Activated CD4-positive, alpha-beta T cell treated with anti-CD3 and anti-CD28 coated beads for 24 hours (primary cell): ENCODE data around the gene ARRDC1.
"Not testable (repeated sequence)": the region's sequence is repeated elsewhere in the genome, so short reads cannot be mapped to it uniquely, and the experiment has no call there.

Experiments
- DNase-seq, 2 donors: peaks; one replicate each; pipeline ENCODE4 v3.0.0-alpha.2; 2020; ENCODE audit warnings: low read depth in 2 of 2

Gene ARRDC1

GRCh38 chr9:137613738-137614523 is 8.4 kb downstream of the ARRDC1 start:
- no peak for DNase-seq

GRCh38 chr9:137614631-137615386 is 9.3 kb downstream of the ARRDC1 start:
- DNase-seq: no peak

GRCh38 chr9:137615387-137615871 is 9.9 kb downstream of the ARRDC1 start:
- DNase-seq: no peak

GRCh38 chr9:137618105-137619067 is 12.9 kb downstream of the ARRDC1 start, which contains the start of gene EHMT1:
TSS of gene EHMT1 (plus strand) at chr9:137619005. CDS start at chr9:137619029, 24 bp downstream.
- DNase-seq: peak; percentile 82 to 83

- no peak for DNase-seq
These were observed 14.0 kb downstream of the ARRDC1 start for GRCh38 chr9:137619240-137620047.

GRCh38 chr9:137620048-137620405 is 14.5 kb downstream of the ARRDC1 start:
- no peak for DNase-seq

- no peak for DNase-seq
These were observed 15.1 kb downstream of the ARRDC1 start for GRCh38 chr9:137620581-137620980.

- no peak for DNase-seq
These were observed 15.8 kb downstream of the ARRDC1 start for GRCh38 chr9:137621131-137621757.

GRCh38 chr9:137622211-137622610 is 16.7 kb downstream of the ARRDC1 start:
- DNase-seq: not testable (repeated sequence)

GRCh38 chr9:137626464-137626863 is 21.0 kb downstream of the ARRDC1 start:
- DNase-seq: no peak

- DNase-seq: not testable (repeated sequence)
These were observed 21.9 kb downstream of the ARRDC1 start for GRCh38 chr9:137627406-137627805.

- DNase-seq: no peak
These were observed 24.6 kb downstream of the ARRDC1 start for GRCh38 chr9:137630126-137630525.

GRCh38 chr9:137630679-137631078 is 25.2 kb downstream of the ARRDC1 start:
- no peak for DNase-seq

- DNase-seq: no peak
These were observed 26.1 kb downstream of the ARRDC1 start for GRCh38 chr9:137631345-137632229.

GRCh38 chr9:137632230-137633161 is 27.0 kb downstream of the ARRDC1 start:
- DNase-seq: no peak

GRCh38 chr9:137634016-137634415 is 28.5 kb downstream of the ARRDC1 start:
- DNase-seq: no peak

GRCh38 chr9:137638680-137639079 is 33.2 kb downstream of the ARRDC1 start:
- DNase-seq: no peak
